Testis (tissue), 2 donors: ENCODE results near the gene ASCC1.

Source experiments
- POLR2A ChIP-seq: fragments of 450-650 bp; IDR thresholded peaks from one replicate; pipeline ENCODE4 v1.6.1; 2017; ENCODE audit warnings: antibody characterized with exemption, mild to moderate bottlenecking, moderate library complexity
- TF ChIP-seq, protein P1 (sequence below), 3 experiments: fragments of 450-650 bp in 2 of 3; fragments of 200-600 bp in 1 of 3; sonication (generic) in 1 of 3; IDR thresholded peaks; one replicate each; pipeline ENCODE4 v1.5.1; 2016 to 2019; ENCODE audit warnings: antibody characterized with exemption in 3 of 3, mild to moderate bottlenecking in 2 of 3, moderate library complexity in 1 of 3

DNA sequence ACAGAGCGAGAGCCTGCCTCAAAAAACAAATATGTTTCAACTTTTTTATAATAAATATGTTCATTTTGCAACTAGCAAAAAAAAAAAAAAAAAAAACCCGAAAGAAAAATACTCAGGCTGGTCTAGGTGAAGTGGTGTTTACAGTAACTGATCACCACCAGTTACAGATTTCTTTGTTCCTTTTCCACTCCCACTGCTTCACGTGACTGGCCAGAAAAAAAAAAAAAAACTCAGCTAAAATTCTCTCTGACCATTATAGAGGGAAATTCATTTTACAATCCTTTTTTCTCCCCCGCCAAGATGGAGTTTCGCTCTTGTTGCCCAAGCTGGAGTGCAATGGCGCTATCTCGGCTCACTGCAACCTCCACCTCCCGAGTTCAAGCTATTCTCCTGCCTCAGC lies 4.6 kb upstream of the ASCC1 start:
- TF ChIP-seq, protein P1, sequence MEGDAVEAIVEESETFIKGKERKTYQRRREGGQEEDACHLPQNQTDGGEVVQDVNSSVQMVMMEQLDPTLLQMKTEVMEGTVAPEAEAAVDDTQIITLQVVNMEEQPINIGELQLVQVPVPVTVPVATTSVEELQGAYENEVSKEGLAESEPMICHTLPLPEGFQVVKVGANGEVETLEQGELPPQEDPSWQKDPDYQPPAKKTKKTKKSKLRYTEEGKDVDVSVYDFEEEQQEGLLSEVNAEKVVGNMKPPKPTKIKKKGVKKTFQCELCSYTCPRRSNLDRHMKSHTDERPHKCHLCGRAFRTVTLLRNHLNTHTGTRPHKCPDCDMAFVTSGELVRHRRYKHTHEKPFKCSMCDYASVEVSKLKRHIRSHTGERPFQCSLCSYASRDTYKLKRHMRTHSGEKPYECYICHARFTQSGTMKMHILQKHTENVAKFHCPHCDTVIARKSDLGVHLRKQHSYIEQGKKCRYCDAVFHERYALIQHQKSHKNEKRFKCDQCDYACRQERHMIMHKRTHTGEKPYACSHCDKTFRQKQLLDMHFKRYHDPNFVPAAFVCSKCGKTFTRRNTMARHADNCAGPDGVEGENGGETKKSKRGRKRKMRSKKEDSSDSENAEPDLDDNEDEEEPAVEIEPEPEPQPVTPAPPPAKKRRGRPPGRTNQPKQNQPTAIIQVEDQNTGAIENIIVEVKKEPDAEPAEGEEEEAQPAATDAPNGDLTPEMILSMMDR (IDR thresholded peaks at IDR 0.05): no peak
- TF ChIP-seq POLR2A: no peak
